DOHH2 (cell line): ENCODE data around the gene DMD.

Experiments used
- H3F3A ChIP-seq: fragments of 200-600 bp; sonication (generic), shearing (Covaris generic); 2 replicates; pipeline ENCODE4 v1.6.0; 2016; ENCODE audit warnings: antibody characterized with exemption, mild to moderate bottlenecking; ENCODE audit not compliant: control insufficient read depth, insufficient read depth
- H3K27ac ChIP-seq: fragments of 200-600 bp; sonication (generic); 2 replicates; pipeline ENCODE4 v1.5.1; 2014; ENCODE audit warnings: low read depth, mild to moderate bottlenecking, low read length, moderate library complexity
- H3K27me3 ChIP-seq: fragments of 200-600 bp; sonication (generic); 2 replicates; pipeline ENCODE4 v1.6.1; 2014; ENCODE audit warnings: mild to moderate bottlenecking, low read length, mixed read lengths; ENCODE audit not compliant: control insufficient read depth
- H3K36me3 ChIP-seq: fragments of 200-600 bp; sonication (generic); 2 replicates; pipeline ENCODE4 v1.6.1; 2014; ENCODE audit warnings: mild to moderate bottlenecking, low read length, moderate library complexity, mixed read lengths; ENCODE audit not compliant: control insufficient read depth
- H3K4me1 ChIP-seq: fragments of 200-600 bp; sonication (generic); 2 replicates; pipeline ENCODE4 v1.6.1; 2014; ENCODE audit warnings: mild to moderate bottlenecking, low read length, mixed read lengths; ENCODE audit not compliant: control insufficient read depth
- H3K4me2 ChIP-seq: fragments of 200-600 bp; sonication (generic); 2 replicates; pipeline ENCODE4 v1.6.0; 2014; ENCODE audit warnings: mild to moderate bottlenecking, low read length, moderate library complexity
- H3K4me3 ChIP-seq: fragments of 200-600 bp; sonication (generic); 2 replicates; pipeline ENCODE4 v1.5.1; 2014; ENCODE audit warnings: mild to moderate bottlenecking, low read length, mixed read lengths
- H3K79me2 ChIP-seq: fragments of 200-600 bp; sonication (generic); 2 replicates; pipeline ENCODE4 v1.6.1; 2014; ENCODE audit warnings: mild to moderate bottlenecking, low read length, mixed read lengths; ENCODE audit not compliant: control insufficient read depth
- H3K9me2 ChIP-seq: fragments of 200-600 bp; sonication (generic); replicated peaks from 2 replicates; pipeline ENCODE4 v1.6.1; 2014; ENCODE audit warnings: mild to moderate bottlenecking, low read length, mixed read lengths; ENCODE audit not compliant: control insufficient read depth
- H3K9me3 ChIP-seq: fragments of 200-600 bp; sonication (generic); 2 replicates; pipeline ENCODE4 v1.6.1; 2014; ENCODE audit warnings: antibody characterized with exemption, low read length, mixed read lengths; ENCODE audit not compliant: control insufficient read depth, insufficient read depth
- H4K20me1 ChIP-seq: fragments of 200-600 bp; sonication (generic); 2 replicates; pipeline ENCODE4 v1.6.0; 2014; ENCODE audit warnings: low read depth, mild to moderate bottlenecking, antibody characterized with exemption, low read length, moderate library complexity; ENCODE audit not compliant: control insufficient read depth, insufficient read depth
- CTCF ChIP-seq: fragments of 200-600 bp; sonication (generic); IDR thresholded peaks from one replicate; pipeline ENCODE4 v1.5.1; 2014; ENCODE audit warnings: antibody characterized with exemption, mild to moderate bottlenecking, low read depth, low read length; ENCODE audit not compliant: poor library complexity, severe bottlenecking
- EZH2phosphoT487 ChIP-seq: fragments of 200-600 bp; sonication (generic); IDR thresholded peaks from 2 replicates; pipeline ENCODE4 v1.6.1; 2017; ENCODE audit warnings: borderline replicate concordance, mild to moderate bottlenecking, antibody characterized with exemption, low read length, moderate library complexity, mixed read lengths

Gene DMD

GRCh38 chrX:31333165-31333831, 1878.1 kb downstream of the DMD start:
- H3K27ac ChIP-seq: no peak overlapping the region
- H3K4me2 ChIP-seq: no peak overlapping the region
- no peaks in the 10 kb centered on the region for H3K4me1 ChIP-seq
- H4K20me1 ChIP-seq: no peaks in the 10 kb centered on the region
- H3K79me2 ChIP-seq: no peaks in the 10 kb centered on the region
- no peak for TF ChIP-seq CTCF
- TF ChIP-seq EZH2phosphoT487: no peak
- no peak overlapping the region for H3K4me3 ChIP-seq
- no peaks in the 10 kb centered on the region for H3K9me2 ChIP-seq
- no peaks in the 10 kb centered on the region for H3K36me3 ChIP-seq
- H3K9me3 ChIP-seq: no peaks in the 10 kb centered on the region
- no peaks in the 10 kb centered on the region for H3F3A ChIP-seq
- no peaks in the 10 kb centered on the region for H3K27me3 ChIP-seq

- Histone ChIP-seq H3K4me3 (no peak overlapping the region), H3K4me2 (no peak overlapping the region), H3K9me3 (no peaks in the 10 kb centered on the region), H3F3A (no peaks in the 10 kb centered on the region), H4K20me1 (no peaks in the 10 kb centered on the region), H3K79me2 (no peaks in the 10 kb centered on the region), H3K4me1 (no peaks in the 10 kb centered on the region), H3K36me3 (no peaks in the 10 kb centered on the region), H3K27ac (no peak overlapping the region), H3K9me2 (no peaks in the 10 kb centered on the region), H3K27me3 (no peaks in the 10 kb centered on the region)
- TF ChIP-seq EZH2phosphoT487 (no peak), CTCF (no peak)
Measured at GRCh38 chrX:31331928-31332327, 1879.4 kb downstream of the DMD start.

GRCh38 chrX:31331015-31331414, 1880.3 kb downstream of the DMD start:
- Histone ChIP-seq H3K27ac (no peak overlapping the region), H3F3A (no peaks in the 10 kb centered on the region), H3K36me3 (no peaks in the 10 kb centered on the region), H3K27me3 (no peaks in the 10 kb centered on the region), H3K4me3 (no peak overlapping the region), H3K4me2 (no peak overlapping the region), H3K4me1 (no peaks in the 10 kb centered on the region), H3K79me2 (no peaks in the 10 kb centered on the region), H4K20me1 (no peaks in the 10 kb centered on the region), H3K9me2 (no peaks in the 10 kb centered on the region), H3K9me3 (no peaks in the 10 kb centered on the region)
- TF ChIP-seq EZH2phosphoT487: no peak
- TF ChIP-seq CTCF: no peak

- Histone ChIP-seq H3K27ac (no peak overlapping the region), H3K36me3 (no peaks in the 10 kb centered on the region), H3F3A (no peaks in the 10 kb centered on the region), H3K9me2 (no peaks in the 10 kb centered on the region), H3K27me3 (no peaks in the 10 kb centered on the region), H3K4me1 (no peaks in the 10 kb centered on the region), H3K9me3 (no peaks in the 10 kb centered on the region), H4K20me1 (no peaks in the 10 kb centered on the region), H3K4me3 (no peak overlapping the region), H3K4me2 (no peak overlapping the region), H3K79me2 (no peaks in the 10 kb centered on the region)
- no peak for TF ChIP-seq CTCF
- no peak for TF ChIP-seq EZH2phosphoT487
Measured at GRCh38 chrX:31329298-31329697, 1882.1 kb downstream of the DMD start.
